ENCODE measurements around the gene NLRP14. TPM values are rescaled to one million over a fixed set of nuclear protein-coding genes. Genes with fewer than 3 reads are reported as not detected.

Gene NLRP14
- total RNA-seq, 1 experiment from 2014 or later = not detected

- Mint-ChIP-seq H3K4me3 (ENCODE audit: low read depth, unreplicated experiment) (no peak overlapping the region), H3K27me3 (ENCODE audit: unreplicated experiment) (peaks cover 40% of the 10 kb centered on the region), H3K9me3 (ENCODE audit: low read depth, unreplicated experiment) (peaks cover 2% of the 10 kb centered on the region), H3K36me3 (ENCODE audit: insufficient read depth, unreplicated experiment) (no peaks in the 10 kb centered on the region), H3K4me1 (ENCODE audit: low read depth, unreplicated experiment) (no peaks in the 10 kb centered on the region), H3K27ac (ENCODE audit: unreplicated experiment) (no peak overlapping the region)
- TF ChIP-seq, protein P1, sequence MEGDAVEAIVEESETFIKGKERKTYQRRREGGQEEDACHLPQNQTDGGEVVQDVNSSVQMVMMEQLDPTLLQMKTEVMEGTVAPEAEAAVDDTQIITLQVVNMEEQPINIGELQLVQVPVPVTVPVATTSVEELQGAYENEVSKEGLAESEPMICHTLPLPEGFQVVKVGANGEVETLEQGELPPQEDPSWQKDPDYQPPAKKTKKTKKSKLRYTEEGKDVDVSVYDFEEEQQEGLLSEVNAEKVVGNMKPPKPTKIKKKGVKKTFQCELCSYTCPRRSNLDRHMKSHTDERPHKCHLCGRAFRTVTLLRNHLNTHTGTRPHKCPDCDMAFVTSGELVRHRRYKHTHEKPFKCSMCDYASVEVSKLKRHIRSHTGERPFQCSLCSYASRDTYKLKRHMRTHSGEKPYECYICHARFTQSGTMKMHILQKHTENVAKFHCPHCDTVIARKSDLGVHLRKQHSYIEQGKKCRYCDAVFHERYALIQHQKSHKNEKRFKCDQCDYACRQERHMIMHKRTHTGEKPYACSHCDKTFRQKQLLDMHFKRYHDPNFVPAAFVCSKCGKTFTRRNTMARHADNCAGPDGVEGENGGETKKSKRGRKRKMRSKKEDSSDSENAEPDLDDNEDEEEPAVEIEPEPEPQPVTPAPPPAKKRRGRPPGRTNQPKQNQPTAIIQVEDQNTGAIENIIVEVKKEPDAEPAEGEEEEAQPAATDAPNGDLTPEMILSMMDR (IDR thresholded peaks at IDR 0.05; ENCODE audit: unreplicated experiment) = no peak
- CTCF ChIA-PET = no interaction called here
- DNase-seq = no peak
- intact Hi-C loops (cut with micrococcal nuclease; ENCODE audit: unreplicated experiment) = no loop called here
- BruUV-seq (replicated peaks) = no TSS peak
Measured at GRCh38 chr11:7081441-7081840, 61.2 kb downstream of the NLRP14 start.

GRCh38 chr11:7088921-7089320 is 68.6 kb downstream of the NLRP14 start, which contains the start of gene RBMXL2:
Gene RBMXL2 (plus strand): TSS chr11:7088998. CDS start chr11:7089121, 123 bp downstream.
- DNase-seq = no peak
- H3K9me3 Mint-ChIP-seq (ENCODE audit: low read depth, unreplicated experiment) = no peaks in the 10 kb centered on the region
- H3K4me3 Mint-ChIP-seq (ENCODE audit: low read depth, unreplicated experiment) = no peak within 1 kb of the TSS
- CTCF ChIA-PET = no interaction called here
- TF ChIP-seq, protein P1 (IDR thresholded peaks at IDR 0.05; ENCODE audit: unreplicated experiment) = no peak
- peaks cover 58% of the 10 kb centered on the region for H3K27me3 Mint-ChIP-seq (ENCODE audit: unreplicated experiment)
- intact Hi-C loops (cut with micrococcal nuclease; ENCODE audit: unreplicated experiment) = no loop called here
- no TSS peak for BruUV-seq (replicated peaks)
- H3K36me3 Mint-ChIP-seq (ENCODE audit: insufficient read depth, unreplicated experiment) = no peaks in the 10 kb centered on the region
- H3K4me1 Mint-ChIP-seq (ENCODE audit: low read depth, unreplicated experiment) = no peaks in the 10 kb centered on the region
- H3K27ac Mint-ChIP-seq (ENCODE audit: unreplicated experiment) = no peak within 1 kb of the TSS

- H3K36me3 Mint-ChIP-seq (ENCODE audit: insufficient read depth, unreplicated experiment) = no peaks in the 10 kb centered on the region
- no peak for DNase-seq
- H3K27me3 Mint-ChIP-seq (ENCODE audit: unreplicated experiment) = peaks cover 59% of the 10 kb centered on the region
- CTCF ChIA-PET = no interaction called here
- no peaks in the 10 kb centered on the region for H3K4me1 Mint-ChIP-seq (ENCODE audit: low read depth, unreplicated experiment)
- no peak overlapping the region for H3K27ac Mint-ChIP-seq (ENCODE audit: unreplicated experiment)
- TF ChIP-seq, protein P1 (IDR thresholded peaks at IDR 0.05; ENCODE audit: unreplicated experiment) = no peak
- H3K9me3 Mint-ChIP-seq (ENCODE audit: low read depth, unreplicated experiment) = no peaks in the 10 kb centered on the region
- intact Hi-C loops (cut with micrococcal nuclease; ENCODE audit: unreplicated experiment) = loop anchor here (10.0 kb wide), 1 partner anchor 265 kb away; no protein-coding TSS in a partner anchor
- no peak overlapping the region for H3K4me3 Mint-ChIP-seq (ENCODE audit: low read depth, unreplicated experiment)
- BruUV-seq (replicated peaks) = no TSS peak
Measured at GRCh38 chr11:7089328-7090251, 69.3 kb downstream of the NLRP14 start.

DNA sequence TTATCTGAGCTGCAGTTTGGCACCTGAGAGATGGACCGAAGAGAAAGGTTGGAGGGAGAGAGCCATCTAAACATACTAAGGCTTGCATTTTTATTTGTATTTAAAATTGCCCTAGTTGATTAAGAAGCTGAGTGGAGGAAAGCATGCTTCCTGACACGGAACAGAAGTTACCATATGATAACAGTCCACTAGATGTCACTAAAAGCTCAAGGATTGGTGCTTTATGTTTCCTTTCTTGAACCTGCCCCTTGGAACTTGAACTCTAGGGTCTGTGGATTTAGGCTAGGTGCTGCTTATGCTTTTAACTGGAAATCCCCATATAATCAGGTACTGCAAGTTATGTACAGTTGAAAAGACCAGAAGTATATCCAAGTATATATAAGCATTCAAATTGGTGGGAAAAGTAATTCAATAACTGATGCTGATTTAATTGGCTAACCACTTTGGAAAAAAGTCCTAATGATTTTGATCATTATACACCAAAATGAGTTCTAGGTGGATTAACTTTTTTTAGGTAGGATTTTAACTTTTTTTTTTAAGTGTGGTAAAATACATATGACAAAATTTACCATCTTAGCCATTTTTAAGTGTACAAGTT is 78.1 kb downstream of the NLRP14 start:
- intact Hi-C loops (cut with micrococcal nuclease; ENCODE audit: unreplicated experiment) = loop anchor here (1.0 to 10.0 kb wide), 3 partner anchors 256 to 590 kb away; no protein-coding TSS in a partner anchor
- no TSS peak for BruUV-seq (replicated peaks)
- no peaks in the 10 kb centered on the region for H3K36me3 Mint-ChIP-seq (ENCODE audit: insufficient read depth, unreplicated experiment)
- peak; percentile 9 for DNase-seq
- H3K27me3 Mint-ChIP-seq (ENCODE audit: unreplicated experiment) = peaks cover 52% of the 10 kb centered on the region
- TF ChIP-seq, protein P1 (IDR thresholded peaks at IDR 0.05; ENCODE audit: unreplicated experiment) = peak; percentile 54
- CTCF ChIA-PET = interaction anchor here (0.8 to 1.2 kb wide), 5 partner anchors 180 to 1001 kb away, joined by 3 to 5 read pairs (median 4); no protein-coding TSS in a partner anchor
- H3K27ac Mint-ChIP-seq (ENCODE audit: unreplicated experiment) = no peak overlapping the region
- no peaks in the 10 kb centered on the region for H3K4me1 Mint-ChIP-seq (ENCODE audit: low read depth, unreplicated experiment)
- H3K4me3 Mint-ChIP-seq (ENCODE audit: low read depth, unreplicated experiment) = no peak overlapping the region
- no peaks in the 10 kb centered on the region for H3K9me3 Mint-ChIP-seq (ENCODE audit: low read depth, unreplicated experiment)
